Uterus (tissue), 2 donors: ENCODE data around the gene BBX.

Source experiments
- CTCF ChIP-seq, 4 experiments: fragments of 200-600 bp in 2 of 4; fragments of 450-650 bp in 2 of 4; sonication (generic) in 2 of 4; IDR thresholded peaks; one replicate each; pipeline ENCODE4 v1.5.1; 2016 to 2019; ENCODE audit warnings: antibody characterized with exemption in 4 of 4, mild to moderate bottlenecking in 2 of 4, moderate library complexity in 1 of 4
- POLR2A ChIP-seq, 2 donors: fragments of 450-650 bp; IDR thresholded peaks; one replicate each; pipeline ENCODE4 v1.6.1; 2016; ENCODE audit warnings: antibody characterized with exemption in 2 of 2, mild to moderate bottlenecking in 1 of 2, moderate library complexity in 1 of 2

DNA sequence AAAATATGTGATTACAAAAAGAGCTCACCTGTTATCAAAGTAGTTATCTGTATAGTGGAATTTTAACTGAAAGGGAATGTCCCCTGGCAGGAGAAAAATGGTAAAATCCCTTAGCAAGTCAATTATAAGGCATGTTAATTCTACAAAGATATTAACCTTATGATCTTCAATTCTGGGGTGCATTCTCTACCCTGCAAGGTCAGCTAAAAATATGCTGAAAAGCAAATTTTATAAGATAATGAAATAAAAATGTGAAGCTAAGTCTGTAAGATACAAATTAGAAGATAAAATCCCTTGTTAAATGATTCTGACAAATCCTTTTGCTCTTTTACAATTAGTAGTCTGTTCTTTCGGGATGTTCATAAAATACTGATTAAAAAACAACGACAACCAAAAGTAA is 109.8 kb downstream of the BBX start:
- TF ChIP-seq CTCF (IDR thresholded peaks at IDR 0.05), result no peak
- TF ChIP-seq POLR2A (IDR thresholded peaks at IDR 0.05), result no peak
